Upper lobe of left lung (tissue), 4 donors: ENCODE measurements around the gene GNG7.
A peak's percentile ranks its signal among the peaks of the same experiment; 100 is the strongest.

Experiments used
- POLR2AphosphoS5 ChIP-seq, 2 donors: sonication (generic); formaldehyde crosslinking; IDR thresholded peaks; one replicate each; pipeline ENCODE4 v1.5.1; 2017; ENCODE audit warnings: antibody characterized with exemption in 2 of 2
- TF ChIP-seq, protein P1 (sequence below), 6 experiments: fragments of 450-650 bp in 4 of 6; fragments of 200-600 bp in 2 of 6; sonication (generic) in 2 of 6; IDR thresholded peaks; one replicate each; pipeline ENCODE4 v1.5.1; 2016 to 2019; ENCODE audit warnings: antibody characterized with exemption in 6 of 6

DNA sequence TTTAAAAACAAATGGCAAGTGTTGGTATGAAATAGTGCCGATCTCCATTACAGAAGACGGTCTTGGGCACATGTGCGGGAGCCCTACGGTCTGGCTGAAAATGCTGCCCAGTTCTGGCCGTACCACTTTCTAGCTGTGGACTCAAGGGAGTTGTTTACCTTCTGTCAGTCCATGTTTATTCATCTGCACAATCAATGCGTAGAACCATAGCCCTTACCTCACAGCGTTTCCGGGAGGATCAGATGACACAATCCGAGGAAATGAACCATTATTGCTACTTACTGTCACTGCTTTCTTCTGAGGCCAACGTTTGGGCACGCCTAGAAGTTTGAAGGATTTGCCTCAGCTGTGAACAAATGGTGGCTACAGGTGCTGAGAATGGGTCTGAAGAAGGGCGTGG is 195.4 kb downstream of the GNG7 start:
- TF ChIP-seq, protein P1, sequence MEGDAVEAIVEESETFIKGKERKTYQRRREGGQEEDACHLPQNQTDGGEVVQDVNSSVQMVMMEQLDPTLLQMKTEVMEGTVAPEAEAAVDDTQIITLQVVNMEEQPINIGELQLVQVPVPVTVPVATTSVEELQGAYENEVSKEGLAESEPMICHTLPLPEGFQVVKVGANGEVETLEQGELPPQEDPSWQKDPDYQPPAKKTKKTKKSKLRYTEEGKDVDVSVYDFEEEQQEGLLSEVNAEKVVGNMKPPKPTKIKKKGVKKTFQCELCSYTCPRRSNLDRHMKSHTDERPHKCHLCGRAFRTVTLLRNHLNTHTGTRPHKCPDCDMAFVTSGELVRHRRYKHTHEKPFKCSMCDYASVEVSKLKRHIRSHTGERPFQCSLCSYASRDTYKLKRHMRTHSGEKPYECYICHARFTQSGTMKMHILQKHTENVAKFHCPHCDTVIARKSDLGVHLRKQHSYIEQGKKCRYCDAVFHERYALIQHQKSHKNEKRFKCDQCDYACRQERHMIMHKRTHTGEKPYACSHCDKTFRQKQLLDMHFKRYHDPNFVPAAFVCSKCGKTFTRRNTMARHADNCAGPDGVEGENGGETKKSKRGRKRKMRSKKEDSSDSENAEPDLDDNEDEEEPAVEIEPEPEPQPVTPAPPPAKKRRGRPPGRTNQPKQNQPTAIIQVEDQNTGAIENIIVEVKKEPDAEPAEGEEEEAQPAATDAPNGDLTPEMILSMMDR (IDR thresholded peaks at IDR 0.05), result no peak
- peak; percentile 86 to 99 for TF ChIP-seq POLR2AphosphoS5 (IDR thresholded peaks at IDR 0.05)
